IPS DF 6.9 (cell line): ENCODE results near the gene IGF2R.
"Not testable (repeated sequence)": the region's sequence is repeated elsewhere in the genome, so short reads cannot be mapped to it uniquely, and the experiment has no call there.

ENCODE experiments used
- DNase-seq: peaks from one replicate; pipeline ENCODE4 v3.0.0-alpha.2; 2013; ENCODE audit warnings: low read depth, low spot score
- H3K27ac ChIP-seq: one replicate; pipeline ENCODE4 v1.5.1; 2013; ENCODE audit warnings: low read length, control low read depth
- H3K27me3 ChIP-seq: 2 replicates; pipeline ENCODE4 v1.6.1; 2013; ENCODE audit warnings: mild to moderate bottlenecking, low read length; ENCODE audit not compliant: control insufficient read depth, insufficient read depth
- H3K36me3 ChIP-seq: 2 replicates; pipeline ENCODE4 v1.6.1; 2013; ENCODE audit warnings: low read length; ENCODE audit not compliant: control insufficient read depth, insufficient read depth
- H3K4me1 ChIP-seq: 2 replicates; pipeline ENCODE4 v1.6.1; 2013; ENCODE audit warnings: low read length; ENCODE audit not compliant: control insufficient read depth, insufficient read depth
- H3K4me3 ChIP-seq: 2 replicates; pipeline ENCODE4 v1.5.1; 2013; ENCODE audit warnings: mild to moderate bottlenecking, low read length
- H3K9me3 ChIP-seq: 2 replicates; pipeline ENCODE4 v1.6.1; 2013; ENCODE audit warnings: low read length, inconsistent platforms; ENCODE audit not compliant: control insufficient read depth, insufficient read depth
- WGBS: extraction: QIAGEN DNeasy Blood & Tissue Kit; methylation state at CpG from one replicate; pipeline ENCODE4 v1.1.7; 2013; ENCODE audit warnings: mixed read lengths, missing lambda C conversion rate; ENCODE audit not compliant: insufficient read length, insufficient coverage; 5-methylcytosine and 5-hydroxymethylcytosine counted together

The IGF2R gene

GRCh38 chr6:160110586-160111123, 141.8 kb downstream of the IGF2R start:
- Histone ChIP-seq H3K4me3 (no peak overlapping the region), H3K27me3 (no peaks in the 10 kb centered on the region), H3K36me3 (no peaks in the 10 kb centered on the region; the same call in 1 of the 2 replicates), H3K27ac (no peak overlapping the region), H3K4me1 (peaks cover 3% of the 10 kb centered on the region; the same call in 1 of the 2 replicates), H3K9me3 (no peaks in the 10 kb centered on the region)
- no peak for DNase-seq

- Histone ChIP-seq H3K4me3 (no peak overlapping the region), H3K9me3 (no peaks in the 10 kb centered on the region), H3K36me3 (no peaks in the 10 kb centered on the region; the same call in 1 of the 2 replicates), H3K4me1 (peaks cover 3% of the 10 kb centered on the region; the same call in 1 of the 2 replicates), H3K27me3 (no peaks in the 10 kb centered on the region), H3K27ac (no peak overlapping the region)
- no peak for DNase-seq
- no CpG with 5 or more reads among the region's 4 CpGs for WGBS
Observed at GRCh38 chr6:160111806-160112205, 142.9 kb downstream of the IGF2R start.

DNA sequence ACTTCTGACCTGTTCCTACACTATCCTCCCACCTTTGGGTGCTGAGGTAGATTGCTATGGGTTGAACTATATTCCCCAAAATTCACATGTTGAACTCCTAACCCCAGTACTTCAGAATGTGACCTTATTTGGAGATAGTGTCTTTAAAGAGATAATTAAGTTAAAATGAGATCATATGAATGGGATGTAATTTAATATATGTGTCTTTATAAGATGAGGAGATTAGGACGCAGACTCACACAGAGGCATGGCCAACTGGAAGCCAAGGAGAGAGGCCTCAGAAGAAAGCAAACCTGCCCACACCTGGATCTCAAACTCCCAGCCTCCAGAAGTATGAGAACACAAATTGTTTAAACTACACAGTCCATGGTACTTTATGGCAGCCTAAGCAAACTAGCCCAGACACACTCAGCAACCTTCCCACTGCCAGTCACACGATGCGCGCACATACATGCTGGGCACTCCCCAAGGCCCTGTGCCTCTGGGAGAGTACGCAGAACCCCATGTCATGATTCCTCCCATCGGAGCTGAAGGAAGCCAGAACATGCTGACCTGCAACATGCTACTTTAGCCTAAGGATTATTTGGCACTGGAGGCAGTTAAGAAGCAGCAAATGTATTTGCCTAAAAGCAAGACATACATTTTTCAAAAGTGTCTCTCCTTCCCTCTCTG, 143.9 kb downstream of the IGF2R start:
- DNase-seq: no peak
- H3K4me3 ChIP-seq: no peak overlapping the region
- H3K9me3 ChIP-seq: no peaks in the 10 kb centered on the region
- H3K4me1 ChIP-seq: peaks cover 3% of the 10 kb centered on the region; the same call in 1 of the 2 replicates
- H3K27me3 ChIP-seq: no peaks in the 10 kb centered on the region
- H3K27ac ChIP-seq: no peak overlapping the region
- H3K36me3 ChIP-seq: no peaks in the 10 kb centered on the region; the same call in 1 of the 2 replicates
- no CpG with 5 or more reads among the region's 6 CpGs for WGBS

DNA sequence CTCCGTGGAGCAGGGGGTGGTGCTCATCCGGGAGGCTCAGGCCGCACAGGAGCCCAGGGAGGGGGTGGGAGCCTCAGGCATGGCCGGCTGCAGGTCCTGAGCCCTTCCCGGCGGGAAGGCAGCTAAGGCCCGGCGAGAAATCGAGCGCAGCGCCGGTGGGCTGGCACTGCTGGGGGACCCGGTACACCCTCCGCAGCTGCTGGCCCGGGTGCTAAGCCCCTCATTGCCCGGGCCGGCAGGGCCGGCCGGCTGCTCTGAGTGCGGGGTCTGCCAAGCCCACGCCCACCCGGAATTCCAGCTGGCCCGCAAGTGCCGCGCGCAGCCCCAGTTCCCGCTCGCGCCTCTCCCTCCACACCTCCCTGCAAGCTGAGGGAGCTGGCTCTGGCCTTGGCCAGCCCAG, 145.7 kb downstream of the IGF2R start:
- H3K4me1 ChIP-seq, H3K27ac ChIP-seq, H3K9me3 ChIP-seq, H3K27me3 ChIP-seq, H3K4me3 ChIP-seq, H3K36me3 ChIP-seq, DNase-seq: not testable (repeated sequence)
- WGBS: no CpG with 5 or more reads among the region's 29 CpGs

DNA sequence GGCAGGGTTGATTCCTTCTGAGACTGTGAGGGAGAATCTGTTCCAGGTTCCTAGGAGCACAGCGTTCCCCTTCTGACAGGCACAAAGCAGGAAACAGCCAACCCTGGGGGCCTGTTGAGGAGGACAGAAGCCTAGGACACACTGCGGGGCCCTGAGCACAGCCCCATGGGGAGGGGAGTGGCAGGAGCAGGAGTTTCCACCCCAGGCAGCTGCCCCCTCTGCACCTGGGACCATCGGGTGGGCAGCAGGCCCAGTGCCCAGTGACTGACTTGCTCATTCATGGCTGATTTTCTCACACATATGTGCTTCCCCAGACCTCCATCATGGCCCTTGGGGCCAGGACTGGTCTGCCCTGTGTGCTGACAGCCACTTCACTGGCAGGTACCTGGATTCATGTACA, 146.5 kb downstream of the IGF2R start:
- no peak overlapping the region for H3K4me3 ChIP-seq
- no CpG with 5 or more reads among the region's 3 CpGs for WGBS
- no peak overlapping the region for H3K27ac ChIP-seq
- no peak for DNase-seq
- peaks cover 3% of the 10 kb centered on the region; the same call in 1 of the 2 replicates for H3K9me3 ChIP-seq
- peaks cover 3% of the 10 kb centered on the region; the same call in 1 of the 2 replicates for H3K4me1 ChIP-seq
- H3K36me3 ChIP-seq: no peaks in the 10 kb centered on the region
- no peaks in the 10 kb centered on the region for H3K27me3 ChIP-seq

- peaks cover 3% of the 10 kb centered on the region; the same call in 1 of the 2 replicates for H3K4me1 ChIP-seq
Observed at GRCh38 chr6:160116411-160116810, 147.5 kb downstream of the IGF2R start.

DNA sequence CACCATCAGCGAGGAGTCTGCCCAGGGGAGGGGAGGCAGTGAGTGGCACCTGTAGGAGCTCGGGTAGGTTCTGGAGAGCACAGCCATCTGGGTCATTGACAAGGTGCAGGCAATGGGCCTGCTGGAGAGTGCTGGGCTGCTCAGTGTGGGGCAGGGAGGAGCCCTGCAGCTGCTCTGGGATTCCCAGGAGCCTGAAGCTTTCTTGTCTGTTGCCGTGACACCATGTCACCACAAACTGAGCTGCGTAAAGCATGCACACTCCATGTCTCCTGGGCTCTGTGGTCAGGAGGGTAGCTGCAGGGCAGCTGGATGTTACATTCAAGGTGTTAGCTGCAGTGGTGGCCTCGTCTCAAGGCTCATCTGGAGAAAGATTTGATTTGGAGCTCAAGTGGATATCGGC, 148.3 kb downstream of the IGF2R start:
- H3K27ac ChIP-seq: no peak overlapping the region
- no peaks in the 10 kb centered on the region for H3K36me3 ChIP-seq
- WGBS: no CpG with 5 or more reads among the region's 6 CpGs
- peaks cover 3% of the 10 kb centered on the region; the same call in 1 of the 2 replicates for H3K9me3 ChIP-seq
- H3K4me3 ChIP-seq: no peak overlapping the region
- no peak for DNase-seq
- no peaks in the 10 kb centered on the region for H3K4me1 ChIP-seq
- H3K27me3 ChIP-seq: no peaks in the 10 kb centered on the region

More at GRCh38 chr6:160116411-160116810, 147.5 kb downstream of the IGF2R start:
- Histone ChIP-seq H3K27ac (no peak overlapping the region), H3K9me3 (peaks cover 3% of the 10 kb centered on the region; the same call in 1 of the 2 replicates), H3K4me3 (no peak overlapping the region), H3K27me3 (no peaks in the 10 kb centered on the region), H3K36me3 (no peaks in the 10 kb centered on the region)
- no peak for DNase-seq
- WGBS: no CpG with 5 or more reads among the region's 2 CpGs

DNA sequence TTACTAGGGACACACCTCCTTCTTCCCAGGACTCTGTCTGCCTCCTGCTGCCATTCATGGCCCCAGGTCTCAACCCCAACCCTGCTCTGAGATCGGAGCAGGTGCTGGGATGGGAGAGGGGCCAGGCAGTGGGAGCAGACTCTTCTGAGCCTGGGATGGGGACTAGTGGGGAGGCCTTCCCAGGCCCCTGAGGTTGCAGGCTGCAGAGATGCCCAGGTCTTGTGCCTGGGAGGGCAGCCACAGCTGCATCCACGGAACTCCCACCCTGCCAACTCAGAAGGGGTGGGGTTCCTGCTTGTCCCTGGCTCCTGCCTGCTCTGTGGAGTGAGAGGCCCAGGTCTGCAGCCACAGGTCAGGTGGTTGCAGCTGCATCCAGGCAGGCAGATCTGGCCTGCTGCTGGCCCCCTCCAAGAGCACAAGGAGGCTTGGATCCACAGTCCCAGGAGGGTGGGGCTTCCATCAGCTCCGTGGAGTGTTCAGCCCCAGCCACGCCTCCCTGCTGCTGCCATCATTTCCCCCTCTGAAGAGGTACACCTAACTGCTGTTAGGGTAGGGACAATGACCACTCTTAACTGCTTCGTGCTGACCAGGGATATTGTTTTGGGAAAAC, 149.8 kb downstream of the IGF2R start:
- no peaks in the 10 kb centered on the region for H3K4me1 ChIP-seq
- WGBS: no CpG with 5 or more reads among the region's 5 CpGs
- H3K9me3 ChIP-seq: peaks cover 3% of the 10 kb centered on the region; the same call in 1 of the 2 replicates
- no peaks in the 10 kb centered on the region for H3K36me3 ChIP-seq
- no peak overlapping the region for H3K27ac ChIP-seq
- no peaks in the 10 kb centered on the region for H3K27me3 ChIP-seq
- no peak for DNase-seq
- no peak overlapping the region for H3K4me3 ChIP-seq

DNA sequence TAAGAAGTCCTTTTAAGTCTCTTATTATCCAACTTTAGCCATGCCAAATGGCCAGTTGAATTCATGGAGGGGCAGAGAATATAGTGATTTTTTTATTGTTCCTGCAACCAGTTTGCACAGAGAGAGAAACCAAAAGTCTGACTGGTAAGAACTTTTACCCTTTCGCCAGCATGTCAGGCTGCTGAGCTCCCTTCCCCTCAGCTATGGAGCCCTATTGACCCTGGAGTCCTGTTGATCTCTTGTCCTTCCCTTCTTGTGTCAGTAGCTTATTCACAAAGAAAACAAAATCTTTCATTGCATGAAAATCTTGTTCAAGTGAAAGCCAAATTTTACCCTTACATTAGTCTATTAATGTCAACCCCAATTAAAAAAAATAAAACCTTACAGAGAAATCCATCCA, 151.2 kb downstream of the IGF2R start:
- WGBS: no CpG with 5 or more reads among the region's 1 CpG
- DNase-seq: no peak
- peaks cover 3% of the 10 kb centered on the region; the same call in 1 of the 2 replicates for H3K9me3 ChIP-seq
- no peak overlapping the region for H3K27ac ChIP-seq
- H3K36me3 ChIP-seq: no peaks in the 10 kb centered on the region
- no peak overlapping the region for H3K4me3 ChIP-seq
- H3K4me1 ChIP-seq: no peaks in the 10 kb centered on the region
- H3K27me3 ChIP-seq: no peaks in the 10 kb centered on the region

DNA sequence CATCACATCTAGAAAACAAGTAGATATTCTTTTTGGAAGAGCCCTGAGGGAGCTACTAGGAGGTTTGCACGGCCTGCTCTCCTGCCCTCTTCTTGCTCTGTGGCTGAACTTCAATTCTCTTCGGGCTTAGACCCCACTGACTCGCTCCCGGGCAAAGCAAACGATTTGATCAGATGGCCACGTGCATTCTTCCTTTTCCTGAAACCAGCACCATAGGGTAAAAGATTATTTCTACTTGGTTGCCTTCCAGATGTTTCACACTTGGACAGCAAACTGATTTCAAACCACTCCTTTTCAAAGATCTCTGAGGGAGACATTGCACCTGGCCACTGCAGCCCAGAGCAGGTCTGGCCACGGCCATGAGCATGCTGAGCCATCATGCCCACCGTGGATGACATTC, 152.7 kb downstream of the IGF2R start, which contains the start of gene SLC22A1:
Gene SLC22A1 (plus strand): TSS at position 258 of the 400 bp plus-strand sequence. CDS start 121 bp downstream, at position 379.
- Histone ChIP-seq H3K36me3 (no peaks in the 10 kb centered on the region), H3K27me3 (no peaks in the 10 kb centered on the region), H3K4me1 (no peaks in the 10 kb centered on the region)

More for the DNA sequence above, 152.7 kb downstream of the IGF2R start, which contains the start of gene SLC22A1:
- Histone ChIP-seq H3K9me3 (peaks cover 3% of the 10 kb centered on the region; the same call in 1 of the 2 replicates), H3K27ac (no peak within 1 kb of the TSS), H3K4me3 (no peak within 1 kb of the TSS)
- no CpG with 5 or more reads among the region's 8 CpGs for WGBS
- DNase-seq: no peak
